Stomach (tissue), 9 donors: ENCODE data around the gene LILRB4. TPM values are rescaled to one million over a fixed set of nuclear protein-coding genes. Genes with fewer than 3 reads are reported as not detected.
"Not testable (repeated sequence)": the region's sequence is repeated elsewhere in the genome, so short reads cannot be mapped to it uniquely, and the experiment has no call there.

Source experiments
- DNase-seq, 2 donors: peaks; one replicate each; pipeline versions ENCODE4 v3.0.0 to v3.0.0-alpha.2; 2013 to 2019
- H3K27ac ChIP-seq, 5 donors: fragments of 200-600 bp in 4 of 5; sonication (generic) in 4 of 5; one replicate each; pipeline ENCODE4 v1.5.1; 2013 to 2019; ENCODE audit warnings: mild to moderate bottlenecking in 1 of 5, moderate library complexity in 1 of 5
- H3K27me3 ChIP-seq, 3 donors: fragments of 200-600 bp; sonication (generic); one replicate each; pipeline ENCODE4 v1.5.1; 2017 to 2019; ENCODE audit warnings: mixed run types in 1 of 3
- H3K36me3 ChIP-seq, 4 donors: fragments of 200-600 bp; sonication (generic); 1 replicate in 3 of 4; 2 replicates in 1 of 4; pipeline ENCODE4 v1.5.1; 2016 to 2019
- H3K4me1 ChIP-seq, 4 donors: fragments of 200-600 bp; sonication (generic); one replicate each; pipeline ENCODE4 v1.5.1; 2016 to 2019
- H3K4me3 ChIP-seq, 4 donors: fragments of 200-600 bp; sonication (generic) in 3 of 4; one replicate each; pipeline ENCODE4 v1.5.1; 2016 to 2019; ENCODE audit warnings: mild to moderate bottlenecking in 1 of 4
- H3K9me3 ChIP-seq, 4 donors: fragments of 200-600 bp; sonication (generic); one replicate each; pipeline ENCODE4 v1.5.1; 2016 to 2019
- CTCF ChIP-seq, 7 experiments: fragments of 450-650 bp in 4 of 7; fragments of 200-600 bp in 3 of 7; sonication (generic) in 3 of 7; IDR thresholded peaks; one replicate each; pipeline ENCODE4 v1.5.1; 2016 to 2019; ENCODE audit warnings: antibody characterized with exemption in 7 of 7, control low read depth in 2 of 7, mild to moderate bottlenecking in 1 of 7
- EP300 ChIP-seq: sonication (generic); formaldehyde crosslinking; IDR thresholded peaks from one replicate; pipeline ENCODE4 v1.6.1; 2017; ENCODE audit warnings: antibody characterized with exemption
- POLR2A ChIP-seq, 4 donors: fragments of 450-650 bp; IDR thresholded peaks; one replicate each; pipeline ENCODE4 v1.6.1; 2016; ENCODE audit warnings: antibody characterized with exemption in 4 of 4, control low read depth in 2 of 4, mild to moderate bottlenecking in 1 of 4, moderate library complexity in 1 of 4
- POLR2AphosphoS5 ChIP-seq, 3 donors: sonication (generic); formaldehyde crosslinking; IDR thresholded peaks; one replicate each; pipeline ENCODE4 v1.6.1; 2016; ENCODE audit warnings: antibody characterized with exemption in 3 of 3
- WGBS, 5 donors: extraction: QIAGEN DNeasy Blood & Tissue Kit in 3 of 5; methylation state at CpG; one replicate each; pipeline versions ENCODE4 v1.1.5 to v1.1.7; 2013 to 2018; 5-methylcytosine and 5-hydroxymethylcytosine counted together
- intact Hi-C: fragments of 100-400 bp; cut with DNase I; formaldehyde crosslinking; loops from one replicate; pipeline ENCODE4 v1.15.1; 2023; ENCODE audit warnings: low total_unique reads
- polyA plus RNA-seq, 3 donors: library from polyadenylated mRNA; stranded (reverse); fragments of 200-250 nt; gene quantifications; one replicate each; pipeline ENCODE4 v1.2.3, GENCODE V29; 2013
- total RNA-seq, 5 donors: library from RNA; depleted of rRNA; stranded (reverse); fragments of >200 nt; gene quantifications; one replicate each; pipeline versions ENCODE4 v1.1.0 to v1.2.3, GENCODE V29; 2014 to 2016
- donor health status: healthy with polysubstance abuse.
- donor health status: Bipolar disorder and iron deficiency.
- donor health status: healthy.

The LILRB4 gene
- total and polyA plus RNA-seq, 8 donors = 0.61 to 12.2 (median 0.91) TPM; not detected in 2

GRCh38 chr19:54677217-54677616 lies 14.4 kb downstream of the LILRB4 start:
- H3K4me3 ChIP-seq = no peak overlapping the region
- TF ChIP-seq CTCF (IDR thresholded peaks at IDR 0.05) (no peak), EP300 (no peak), POLR2AphosphoS5 (IDR thresholded peaks at IDR 0.05) (no peak), POLR2A (IDR thresholded peaks at IDR 0.05) (no peak)
- no peak for DNase-seq
- H3K27ac ChIP-seq = no peak overlapping the region
- no peaks in the 10 kb centered on the region for H3K36me3 ChIP-seq
- H3K4me1 ChIP-seq = no peaks in the 10 kb centered on the region
- H3K27me3 ChIP-seq = peaks cover 0 to 23% (median under 1%) of the 10 kb centered on the region in 3 donors
- intact Hi-C loops = loop anchor here (10.0 kb wide), 1 partner anchor 192 kb away; no protein-coding TSS in a partner anchor
- no peaks in the 10 kb centered on the region for H3K9me3 ChIP-seq
- 47 to 74% (median 63%) methylated on average over 4 of the region's 4 CpGs for WGBS, 5 donors

- H3K4me3 ChIP-seq, H3K36me3 ChIP-seq, H3K27ac ChIP-seq, DNase-seq, H3K4me1 ChIP-seq, intact Hi-C loops, H3K9me3 ChIP-seq: not testable (repeated sequence)
- peaks cover 0 to 46% (median 0%) of the 10 kb centered on the region in 3 donors for H3K27me3 ChIP-seq
- WGBS, 5 donors = 80 to 90% (median 86%) methylated on average over 12 of the region's 12 CpGs
These were observed 18.8 kb downstream of the LILRB4 start for GRCh38 chr19:54681596-54681995.

GRCh38 chr19:54682306-54682856 lies 19.6 kb downstream of the LILRB4 start:
- H3K4me1 ChIP-seq = no peaks in the 10 kb centered on the region
- peaks cover 0 to 42% (median 0%) of the 10 kb centered on the region in 3 donors for H3K27me3 ChIP-seq
- H3K27ac ChIP-seq = no peak overlapping the region
- WGBS, 5 donors = 54 to 66% (median 62%) methylated on average over 7 of the region's 7 CpGs
- intact Hi-C loops = no loop called here
- H3K36me3 ChIP-seq = no peaks in the 10 kb centered on the region
- no peak overlapping the region for H3K4me3 ChIP-seq
- DNase-seq = no peak
- TF ChIP-seq EP300 (no peak), CTCF (IDR thresholded peaks at IDR 0.05) (no peak), POLR2AphosphoS5 (IDR thresholded peaks at IDR 0.05) (no peak)
- H3K9me3 ChIP-seq = no peaks in the 10 kb centered on the region

- no peaks in the 10 kb centered on the region for H3K36me3 ChIP-seq
- DNase-seq = peak in 1 of 2 donors; percentile 69
- H3K27ac ChIP-seq = no peak overlapping the region
- H3K9me3 ChIP-seq = no peaks in the 10 kb centered on the region
- intact Hi-C loops = no loop called here
- no peaks in the 10 kb centered on the region for H3K4me1 ChIP-seq
- peaks cover 0 to 45% (median 0%) of the 10 kb centered on the region in 3 donors for H3K27me3 ChIP-seq
- no peak for TF ChIP-seq EP300
- TF ChIP-seq CTCF (IDR thresholded peaks at IDR 0.05) = no peak
- TF ChIP-seq POLR2A (IDR thresholded peaks at IDR 0.05) = no peak
- no peak for TF ChIP-seq POLR2AphosphoS5 (IDR thresholded peaks at IDR 0.05)
- 28 to 34% (median 32%) methylated on average over 3 of the region's 3 CpGs for WGBS, 5 donors
- H3K4me3 ChIP-seq = no peak overlapping the region
These were observed 21.7 kb downstream of the LILRB4 start for GRCh38 chr19:54684527-54684926.

GRCh38 chr19:54691582-54692297 lies 29.0 kb downstream of the LILRB4 start:
- no peaks in the 10 kb centered on the region for H3K36me3 ChIP-seq
- peaks cover 0 to 54% (median 5%) of the 10 kb centered on the region in 3 donors for H3K27me3 ChIP-seq
- H3K9me3 ChIP-seq = peaks cover 0 to 8% (median 2%) of the 10 kb centered on the region in 4 donors
- no peak overlapping the region for H3K27ac ChIP-seq
- no peak for DNase-seq
- intact Hi-C loops = no loop called here
- H3K4me3 ChIP-seq = no peak overlapping the region
- no peaks in the 10 kb centered on the region for H3K4me1 ChIP-seq
- 41 to 73% (median 69%) methylated on average over 9 of the region's 9 CpGs for whole genome bisulfite sequencing, 5 donors
- TF ChIP-seq CTCF (IDR thresholded peaks at IDR 0.05) = no peak
- TF ChIP-seq POLR2AphosphoS5 (IDR thresholded peaks at IDR 0.05) = no peak
